Type B pancreatic cell (in vitro differentiated cells): ENCODE data around the gene EZR. TPM values are rescaled to one million over a fixed set of nuclear protein-coding genes. Genes with fewer than 3 reads are reported as not detected.

Source experiments
- DNase-seq: peaks from one replicate; pipeline ENCODE4 v3.0.0; 2021; ENCODE audit warnings: mixed read lengths; ENCODE audit not compliant: unreplicated experiment; ENCODE audit errors: extremely low spot score
- H3K27ac Mint-ChIP-seq: 2 replicates; pipeline ENCODE4 v1.8.0; 2021; ENCODE audit warnings: mild to moderate bottlenecking, mixed read lengths
- H3K27me3 Mint-ChIP-seq: 2 replicates; pipeline ENCODE4 v1.8.0; 2021; ENCODE audit warnings: mixed read lengths
- H3K36me3 Mint-ChIP-seq: 2 replicates; pipeline ENCODE4 v1.8.0; 2021; ENCODE audit warnings: mixed read lengths
- H3K4me1 Mint-ChIP-seq: one replicate; pipeline ENCODE4 v1.8.0; 2021; ENCODE audit warnings: mixed read lengths; ENCODE audit not compliant: unreplicated experiment
- H3K4me3 Mint-ChIP-seq: 2 replicates; pipeline ENCODE4 v1.8.0; 2021; ENCODE audit warnings: mild to moderate bottlenecking, mixed read lengths
- H3K9me3 Mint-ChIP-seq: 2 replicates; pipeline ENCODE4 v1.8.0; 2021; ENCODE audit warnings: mixed read lengths
- CTCF ChIP-seq: fragments of 200-600 bp; sonication (generic); conservative IDR thresholded peaks from 2 replicates; pipeline ENCODE4 v1.5.0; 2021; ENCODE audit warnings: antibody characterized with exemption, mild to moderate bottlenecking
- total RNA-seq: library from RNA; stranded (reverse); gene quantifications from 2 replicates; pipeline ENCODE4 v1.2.1, GENCODE V29; 2021; ENCODE audit warnings: low replicate concordance

The EZR gene
- total RNA-seq, 1 donor from 2014 or later, result 166 TPM

GRCh38 chr6:158756977-158757752 lies 62.0 kb downstream of the EZR start:
- Mint-ChIP-seq H3K9me3 (no peaks in the 10 kb centered on the region), H3K36me3 (no peaks in the 10 kb centered on the region), H3K27me3 (no peaks in the 10 kb centered on the region), H3K4me3 (no peak overlapping the region), H3K4me1 (peaks cover 24% of the 10 kb centered on the region), H3K27ac (peak overlapping the region; percentile 58)
- DNase-seq, result no peak
- no peak for TF ChIP-seq CTCF

- H3K4me1 Mint-ChIP-seq, result peaks cover 28% of the 10 kb centered on the region
- H3K9me3 Mint-ChIP-seq, result no peaks in the 10 kb centered on the region
- H3K27ac Mint-ChIP-seq, result no peak overlapping the region
- H3K36me3 Mint-ChIP-seq, result no peaks in the 10 kb centered on the region
- H3K27me3 Mint-ChIP-seq, result no peaks in the 10 kb centered on the region
- H3K4me3 Mint-ChIP-seq, result no peak overlapping the region
- no peak for TF ChIP-seq CTCF
- no peak for DNase-seq
Observed at GRCh38 chr6:158756126-158756525, 63.0 kb downstream of the EZR start.

GRCh38 chr6:158755636-158756035 lies 63.5 kb downstream of the EZR start:
- Mint-ChIP-seq H3K36me3 (no peaks in the 10 kb centered on the region), H3K27me3 (no peaks in the 10 kb centered on the region)

GRCh38 chr6:158754738-158755137 lies 64.4 kb downstream of the EZR start:
- Mint-ChIP-seq H3K4me1 (peaks cover 31% of the 10 kb centered on the region), H3K4me3 (no peak overlapping the region), H3K36me3 (no peaks in the 10 kb centered on the region), H3K9me3 (no peaks in the 10 kb centered on the region), H3K27ac (no peak overlapping the region), H3K27me3 (no peaks in the 10 kb centered on the region)
- no peak for TF ChIP-seq CTCF
- no peak for DNase-seq

More at GRCh38 chr6:158755636-158756035, 63.5 kb downstream of the EZR start:
- no peak overlapping the region for H3K4me3 Mint-ChIP-seq
- peaks cover 31% of the 10 kb centered on the region for H3K4me1 Mint-ChIP-seq
- no peak for TF ChIP-seq CTCF
- H3K9me3 Mint-ChIP-seq, result no peaks in the 10 kb centered on the region
- H3K27ac Mint-ChIP-seq, result no peak overlapping the region
- DNase-seq, result no peak

- DNase-seq, result no peak
- no peaks in the 10 kb centered on the region for H3K36me3 Mint-ChIP-seq
- no peak overlapping the region for H3K4me3 Mint-ChIP-seq
- no peak overlapping the region for H3K27ac Mint-ChIP-seq
- H3K4me1 Mint-ChIP-seq, result peaks cover 29% of the 10 kb centered on the region
- no peaks in the 10 kb centered on the region for H3K27me3 Mint-ChIP-seq
- TF ChIP-seq CTCF, result no peak
- H3K9me3 Mint-ChIP-seq, result no peaks in the 10 kb centered on the region
Observed at GRCh38 chr6:158753811-158754210, 65.4 kb downstream of the EZR start.
